CD14-positive monocyte (primary cell): Measurements from ENCODE around the gene COL13A1. TPM values are rescaled to one million over a fixed set of nuclear protein-coding genes. Genes with fewer than 3 reads are reported as not detected.

Source experiments
- DNase-seq, 3 donors: peaks; one replicate each; pipeline ENCODE4 v3.0.0-alpha.2; 2011 to 2022
- H2AFZ ChIP-seq: 2 replicates; pipeline ENCODE4 v1.6.0; 2012; ENCODE audit warnings: mild to moderate bottlenecking, low read depth, low read length, inconsistent platforms; ENCODE audit not compliant: insufficient read depth, poor library complexity, severe bottlenecking
- H3K27ac ChIP-seq, 2 donors: 1 replicate in 1 of 2; 2 replicates in 1 of 2; pipeline ENCODE4 v1.5.1; 2012 to 2013; ENCODE audit warnings: low read length in 2 of 2, control low read depth in 1 of 2, inconsistent platforms in 1 of 2, low read depth in 1 of 2, mild to moderate bottlenecking in 1 of 2
- H3K27me3 ChIP-seq, 2 donors: one replicate each; pipeline versions ENCODE4 v1.6.0 to v1.6.1; 2011 to 2013; ENCODE audit warnings: low read length in 2 of 2; ENCODE audit not compliant: control insufficient read depth in 2 of 2, insufficient read depth in 2 of 2
- H3K36me3 ChIP-seq, 2 donors: replicated peaks in 1 of 2; 1 replicate in 1 of 2; 2 replicates in 1 of 2; pipeline versions ENCODE4 v1.5.1 to v1.6.1; 2012 to 2013; ENCODE audit warnings: low read length in 2 of 2, control low read depth in 1 of 2, inconsistent platforms in 1 of 2, mild to moderate bottlenecking in 1 of 2; ENCODE audit not compliant: insufficient read depth in 2 of 2, control insufficient read depth in 1 of 2
- H3K4me1 ChIP-seq, 2 donors: 1 replicate in 1 of 2; 2 replicates in 1 of 2; pipeline versions ENCODE4 v1.5.1 to v1.6.1; 2012 to 2013; ENCODE audit warnings: low read length in 2 of 2, control low read depth in 1 of 2, inconsistent platforms in 1 of 2, mild to moderate bottlenecking in 1 of 2, moderate library complexity in 1 of 2; ENCODE audit not compliant: insufficient read depth in 2 of 2, control insufficient read depth in 1 of 2
- H3K4me2 ChIP-seq: replicated peaks from 2 replicates; pipeline ENCODE3; 2012; ENCODE audit warnings: low read length, moderate library complexity, mild to moderate bottlenecking; ENCODE audit not compliant: poor library complexity, severe bottlenecking; ENCODE audit errors: extremely low read depth
- H3K4me3 ChIP-seq, 3 experiments: fragments of 200-600 bp in 1 of 3; sonication (generic) in 1 of 3; replicated peaks in 1 of 3; 1 replicate in 2 of 3; 2 replicates in 1 of 3; pipeline ENCODE4 v1.5.1; 2011 to 2013; ENCODE audit warnings: low read length in 3 of 3, mild to moderate bottlenecking in 3 of 3, control low read depth in 2 of 3, low read depth in 2 of 3, inconsistent platforms in 1 of 3, moderate library complexity in 1 of 3
- H3K79me2 ChIP-seq: 2 replicates; pipeline ENCODE4 v1.6.0; 2012; ENCODE audit warnings: mild to moderate bottlenecking, control low read depth, inconsistent platforms, low read length, moderate library complexity; ENCODE audit not compliant: insufficient read depth
- H3K9ac ChIP-seq: 2 replicates; pipeline ENCODE4 v1.6.0; 2017; ENCODE audit warnings: low read length, mild to moderate bottlenecking; ENCODE audit not compliant: insufficient read depth, poor library complexity, severe bottlenecking
- H3K9me3 ChIP-seq, 2 donors: replicated peaks in 1 of 2; 1 replicate in 1 of 2; 2 replicates in 1 of 2; pipeline versions ENCODE4 v1.5.1 to v1.6.1; 2012 to 2013; ENCODE audit warnings: low read length in 2 of 2, control low read depth in 1 of 2; ENCODE audit not compliant: control insufficient read depth in 1 of 2, insufficient read depth in 1 of 2
- H4K20me1 ChIP-seq: 2 replicates; pipeline ENCODE4 v1.6.0; 2012; ENCODE audit warnings: mild to moderate bottlenecking, low read length, control low read depth, moderate library complexity; ENCODE audit not compliant: insufficient read depth
- H3K27ac Mint-ChIP-seq, 7 donors: one replicate each; pipeline ENCODE4 v1.8.0; 2020; ENCODE audit warnings: mild to moderate bottlenecking in 7 of 7, mixed read lengths in 7 of 7, moderate library complexity in 6 of 7, inconsistent platforms in 2 of 7
- H3K27me3 Mint-ChIP-seq, 3 donors: one replicate each; pipeline ENCODE4 v1.8.0; 2021 to 2022; ENCODE audit warnings: low read depth in 3 of 3, mild to moderate bottlenecking in 3 of 3, mixed read lengths in 3 of 3, moderate library complexity in 3 of 3, inconsistent platforms in 1 of 3
- H3K36me3 Mint-ChIP-seq, 2 donors: one replicate each; pipeline ENCODE4 v1.8.0; 2020; ENCODE audit warnings: mixed read lengths in 2 of 2, inconsistent platforms in 1 of 2, mild to moderate bottlenecking in 1 of 2
- H3K4me1 Mint-ChIP-seq: one replicate; pipeline ENCODE4 v1.8.0; 2020; ENCODE audit warnings: mild to moderate bottlenecking, mixed read lengths
- H3K4me3 Mint-ChIP-seq, 2 donors: one replicate each; pipeline ENCODE4 v1.8.0; 2020; ENCODE audit warnings: mild to moderate bottlenecking in 2 of 2, mixed read lengths in 2 of 2, moderate library complexity in 1 of 2
- H3K9me3 Mint-ChIP-seq, 7 donors: one replicate each; pipeline ENCODE4 v1.8.0; 2020 to 2022; ENCODE audit warnings: mixed read lengths in 7 of 7, mild to moderate bottlenecking in 6 of 7, moderate library complexity in 6 of 7, inconsistent platforms in 2 of 7
- WGBS: methylation state at CpG from one replicate; pipeline ENCODE4 v1.1.5; 2013; ENCODE audit warnings: missing lambda C conversion rate; ENCODE audit not compliant: insufficient coverage; 5-methylcytosine and 5-hydroxymethylcytosine counted together
- intact Hi-C, 2 donors: fragments of 100-400 bp; cut with micrococcal nuclease; formaldehyde crosslinking; loops; one replicate each; pipeline versions ENCODE4 v1.15.0 to v1.15.1; 2023
- polyA plus RNA-seq, 3 donors: library from polyadenylated mRNA; depleted of rRNA in 1 of 3; unstranded in 2 of 3; stranded (reverse) in 1 of 3; fragments of 300-500 nt in 2 of 3; fragments of >200 nt in 1 of 3; fragmentation: Illumina TruSeq in 2 of 3; gene quantifications; 1 replicate in 2 of 3; 2 replicates in 1 of 3; pipeline ENCODE4 v1.2.3, GENCODE V29; 2012 to 2021
- TF ChIP-seq, protein P1 (sequence below): fragments of 200-600 bp; IDR thresholded peaks from one replicate; pipeline ENCODE4 v1.8.0; 2022; ENCODE audit warnings: antibody characterized with exemption, mild to moderate bottlenecking

COL13A1 gene
- polyA plus RNA-seq, 3 donors: not detected

DNA sequence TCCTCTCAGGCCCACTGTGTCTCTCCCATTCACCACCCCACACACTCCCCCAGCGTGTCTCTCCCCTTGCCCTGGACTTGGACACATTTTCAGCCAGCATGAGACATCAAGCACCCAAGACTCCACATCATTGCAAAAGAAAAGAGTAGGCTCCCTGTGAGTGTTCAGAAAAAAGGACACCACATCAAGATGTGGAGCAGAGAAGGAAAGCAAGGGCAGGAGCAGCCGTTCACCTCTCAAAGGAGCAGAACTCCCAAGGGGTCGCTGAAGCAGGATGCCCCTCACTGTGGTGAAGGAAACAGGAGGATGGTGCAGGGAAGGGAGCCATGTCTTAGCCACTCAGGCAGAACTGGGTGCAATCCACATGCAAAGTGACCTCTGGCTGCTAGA, 161.0 kb downstream of the COL13A1 start:
- Histone ChIP-seq H2AFZ (peak overlapping the region; percentile 16), H3K9ac (no peak overlapping the region), H3K27me3 (no peaks in the 10 kb centered on the region), H3K4me3 (no peak overlapping the region), H3K27ac (no peak overlapping the region), H3K4me1 (peaks cover 40 to 45% of the 10 kb centered on the region in 2 donors), H4K20me1 (no peaks in the 10 kb centered on the region), H3K36me3 (no peaks in the 10 kb centered on the region), H3K79me2 (no peaks in the 10 kb centered on the region), H3K9me3 (no peaks in the 10 kb centered on the region), H3K4me2 (no peak overlapping the region)
- Mint-ChIP-seq H3K9me3 (peaks cover 0 to 2% (median 0%) of the 10 kb centered on the region in 7 donors), H3K4me1 (peaks cover 44% of the 10 kb centered on the region), H3K27ac (no peak overlapping the region), H3K27me3 (peaks cover 4 to 8% (median 8%) of the 10 kb centered on the region in 3 donors), H3K4me3 (no peak overlapping the region), H3K36me3 (no peaks in the 10 kb centered on the region)
- WGBS: 96% methylated on average over 2 of the region's 3 CpGs
- intact Hi-C loops: no loop called here
- TF ChIP-seq, protein P1, sequence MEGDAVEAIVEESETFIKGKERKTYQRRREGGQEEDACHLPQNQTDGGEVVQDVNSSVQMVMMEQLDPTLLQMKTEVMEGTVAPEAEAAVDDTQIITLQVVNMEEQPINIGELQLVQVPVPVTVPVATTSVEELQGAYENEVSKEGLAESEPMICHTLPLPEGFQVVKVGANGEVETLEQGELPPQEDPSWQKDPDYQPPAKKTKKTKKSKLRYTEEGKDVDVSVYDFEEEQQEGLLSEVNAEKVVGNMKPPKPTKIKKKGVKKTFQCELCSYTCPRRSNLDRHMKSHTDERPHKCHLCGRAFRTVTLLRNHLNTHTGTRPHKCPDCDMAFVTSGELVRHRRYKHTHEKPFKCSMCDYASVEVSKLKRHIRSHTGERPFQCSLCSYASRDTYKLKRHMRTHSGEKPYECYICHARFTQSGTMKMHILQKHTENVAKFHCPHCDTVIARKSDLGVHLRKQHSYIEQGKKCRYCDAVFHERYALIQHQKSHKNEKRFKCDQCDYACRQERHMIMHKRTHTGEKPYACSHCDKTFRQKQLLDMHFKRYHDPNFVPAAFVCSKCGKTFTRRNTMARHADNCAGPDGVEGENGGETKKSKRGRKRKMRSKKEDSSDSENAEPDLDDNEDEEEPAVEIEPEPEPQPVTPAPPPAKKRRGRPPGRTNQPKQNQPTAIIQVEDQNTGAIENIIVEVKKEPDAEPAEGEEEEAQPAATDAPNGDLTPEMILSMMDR: no peak
- no peak for DNase-seq

DNA sequence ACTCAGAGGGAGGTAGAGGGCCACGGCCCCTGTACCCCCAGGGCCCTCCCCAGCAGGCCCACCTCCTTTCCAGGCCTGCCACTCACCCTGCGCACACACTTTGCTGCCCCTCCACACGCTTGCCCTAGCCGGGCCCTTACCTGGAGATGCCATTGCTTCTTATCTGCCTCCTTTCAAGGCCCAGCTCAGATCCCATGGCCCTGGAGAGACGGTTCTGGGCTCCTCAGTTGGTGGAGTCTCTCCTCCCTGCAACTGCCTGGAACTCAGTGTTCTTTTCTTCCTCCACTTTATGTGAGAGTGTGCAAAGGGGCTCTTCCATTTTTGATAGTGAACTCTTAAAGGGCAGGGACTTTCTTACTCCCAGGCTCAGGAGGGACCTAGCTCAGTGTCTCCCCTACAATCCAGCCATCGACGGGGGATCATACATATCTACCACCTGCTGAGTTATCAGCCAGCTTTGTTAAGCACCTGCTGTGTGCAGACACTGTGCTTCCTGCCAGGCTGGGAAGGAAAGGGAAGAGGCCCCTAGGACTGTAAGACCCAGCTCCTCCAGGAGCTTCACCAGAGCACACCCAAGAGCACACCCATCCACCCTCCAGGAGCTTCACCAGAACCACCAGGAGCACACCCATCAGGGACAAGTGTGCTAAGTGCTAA, 161.6 kb downstream of the COL13A1 start:
- peaks cover 0 to 2% (median 0%) of the 10 kb centered on the region in 7 donors for H3K9me3 Mint-ChIP-seq

More for the DNA sequence above, 161.6 kb downstream of the COL13A1 start:
- Mint-ChIP-seq H3K27me3 (peaks cover 4 to 10% (median 8%) of the 10 kb centered on the region in 3 donors), H3K36me3 (no peaks in the 10 kb centered on the region), H3K4me3 (no peak overlapping the region), H3K27ac (peak overlapping the region in 1 of 7 donors; percentile 43), H3K4me1 (peaks cover 43% of the 10 kb centered on the region)
- intact Hi-C loops: no loop called here
- no peak overlapping the region for H3K27ac ChIP-seq
- H2AFZ ChIP-seq: no peak overlapping the region
- H3K27me3 ChIP-seq: no peaks in the 10 kb centered on the region
- no peaks in the 10 kb centered on the region for H3K9me3 ChIP-seq
- no peak overlapping the region for H3K4me3 ChIP-seq
- WGBS: 89% methylated on average over 6 of the region's 7 CpGs
- TF ChIP-seq, protein P1: no peak
- H3K4me1 ChIP-seq: peaks cover 40 to 45% of the 10 kb centered on the region in 2 donors
- no peaks in the 10 kb centered on the region for H3K79me2 ChIP-seq
- no peak overlapping the region for H3K9ac ChIP-seq
- no peak for DNase-seq
- H3K4me2 ChIP-seq: no peak overlapping the region
- H4K20me1 ChIP-seq: no peaks in the 10 kb centered on the region
- H3K36me3 ChIP-seq: no peaks in the 10 kb centered on the region
